ENCODE measurements around the gene DLK1. TPM values are rescaled to one million over a fixed set of nuclear protein-coding genes. Genes with fewer than 3 reads are reported as not detected.

The DLK1 gene
- total RNA-seq, 1 donor from 2014 or later, result not detected

GRCh38 chr14:100693877-100694578, 32.7 kb upstream of the DLK1 start:
- DNase-seq, result no peak

- DNase-seq, result no peak
Measured at GRCh38 chr14:100694579-100695422, 31.9 kb upstream of the DLK1 start.

DNA sequence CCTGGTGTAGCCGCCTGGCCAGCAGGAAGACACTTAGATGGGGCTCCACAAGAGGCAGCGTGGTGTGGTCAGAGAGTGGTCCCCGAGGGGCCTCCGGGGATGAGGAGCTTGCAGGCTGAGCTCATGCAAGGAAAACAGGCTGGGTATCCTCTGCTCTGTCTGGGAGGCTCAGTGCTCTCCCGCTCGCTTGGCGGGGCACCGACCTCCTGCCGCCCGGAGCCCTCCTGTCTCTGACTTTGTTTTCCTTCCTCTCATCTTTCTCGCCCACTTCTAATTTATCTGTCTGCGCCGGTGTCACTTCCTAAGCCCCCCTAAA, 31.3 kb upstream of the DLK1 start:
- DNase-seq, result no peak

- no peak for DNase-seq
Measured at GRCh38 chr14:100696008-100696407, 30.7 kb upstream of the DLK1 start.

GRCh38 chr14:100696590-100696989, 30.1 kb upstream of the DLK1 start:
- no peak for DNase-seq

GRCh38 chr14:100698066-100698465, 28.6 kb upstream of the DLK1 start:
- DNase-seq, result no peak

- no peak for DNase-seq
Measured at GRCh38 chr14:100698666-100699448, 27.8 kb upstream of the DLK1 start.

- DNase-seq, result no peak
Measured at GRCh38 chr14:100701314-100701713, 25.4 kb upstream of the DLK1 start.

DNA sequence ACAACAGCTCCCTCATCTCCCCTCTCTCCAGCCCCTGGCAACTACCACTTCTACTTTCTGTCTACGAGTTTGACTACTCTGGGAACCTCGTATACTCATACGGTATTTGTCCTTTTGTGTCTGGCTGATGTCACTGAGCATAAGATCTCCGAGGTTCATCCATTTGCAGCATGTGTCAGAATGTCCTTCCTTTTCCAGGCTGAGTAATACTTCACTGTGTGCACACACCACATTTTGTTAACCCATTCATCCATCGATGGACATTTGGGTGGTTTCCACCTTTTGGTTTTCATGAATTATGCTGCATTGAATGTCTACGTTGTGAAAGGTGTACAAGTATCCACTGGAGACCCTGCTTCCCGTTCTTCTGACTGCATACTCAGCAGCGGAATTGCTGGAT, 24.1 kb upstream of the DLK1 start:
- DNase-seq, result no peak

- DNase-seq, result no peak
Measured at GRCh38 chr14:100703386-100704220, 23.1 kb upstream of the DLK1 start.

GRCh38 chr14:100706200-100706599, 20.5 kb upstream of the DLK1 start:
- DNase-seq, result no peak

DNA sequence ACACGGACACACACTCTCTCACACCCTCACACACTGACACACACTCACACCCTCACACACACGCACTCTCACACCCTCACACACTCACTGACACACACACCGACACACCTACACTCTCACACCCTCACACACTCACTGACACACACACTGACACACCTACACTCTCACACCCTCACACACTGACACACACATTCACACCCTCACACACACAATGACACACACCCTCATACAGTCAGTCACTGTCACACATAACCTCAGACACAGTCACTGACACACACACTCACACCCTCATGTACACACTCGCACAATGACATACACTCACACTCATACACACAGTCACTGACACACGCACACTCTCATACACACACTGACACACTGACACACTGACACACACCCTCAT, 19.8 kb upstream of the DLK1 start:
- no peak for DNase-seq

GRCh38 chr14:100708425-100709288, 18.0 kb upstream of the DLK1 start:
- no peak for DNase-seq

DNA sequence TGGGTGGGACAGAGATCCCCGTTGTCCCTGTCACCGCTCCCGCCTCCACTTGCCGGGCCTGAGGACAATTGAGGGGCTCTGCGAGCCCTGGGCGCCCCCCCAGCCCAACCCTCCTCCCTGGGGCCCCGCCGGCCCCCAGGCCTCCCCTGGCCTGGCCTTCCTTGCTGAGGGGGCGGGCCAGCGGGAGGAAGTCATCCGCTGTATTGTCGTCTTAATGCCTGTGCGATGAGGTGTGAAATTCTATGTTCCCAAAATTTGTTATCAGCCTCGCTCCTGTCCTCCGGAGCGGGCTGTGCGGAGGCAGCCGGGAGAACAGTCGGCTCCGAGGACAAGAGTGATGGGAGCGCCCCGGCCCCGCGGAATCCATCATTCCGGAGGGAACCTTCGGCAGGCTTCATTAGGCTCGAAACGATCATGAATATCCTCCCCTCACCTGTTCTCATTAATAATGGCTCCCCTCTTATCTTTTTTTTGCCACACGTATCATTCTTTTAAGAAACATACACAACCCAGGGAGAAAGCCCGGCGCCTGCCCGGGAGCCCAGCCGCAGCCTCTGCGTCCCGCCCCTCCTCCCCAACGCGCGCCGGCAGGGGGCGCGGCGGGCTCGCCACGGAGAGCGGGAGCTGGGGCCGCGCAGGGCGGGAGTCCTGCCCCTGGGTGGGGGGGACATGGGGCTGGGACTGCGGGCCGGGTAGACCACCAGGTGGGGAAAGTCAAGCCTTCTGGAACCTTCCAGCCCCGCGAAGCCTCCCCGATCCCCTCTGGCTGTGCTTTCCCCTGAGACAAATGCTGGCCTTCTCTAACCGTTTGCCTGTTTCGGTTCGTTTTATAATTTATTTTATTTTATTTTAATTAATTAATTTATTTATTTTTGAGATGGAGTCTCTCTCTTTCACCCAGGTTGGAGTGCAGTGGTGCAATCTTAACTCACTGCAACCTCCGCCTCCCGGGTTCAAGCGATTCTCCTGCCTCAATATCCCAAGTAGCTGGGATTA, 17.1 kb upstream of the DLK1 start:
- DNase-seq, result peak; percentile 60

GRCh38 chr14:100710391-100710790, 16.3 kb upstream of the DLK1 start:
- no peak for DNase-seq

GRCh38 chr14:100710826-100711462, 15.7 kb upstream of the DLK1 start:
- no peak for DNase-seq

- DNase-seq, result peak; percentile 37
Measured at GRCh38 chr14:100711493-100711892, 15.2 kb upstream of the DLK1 start.

GRCh38 chr14:100712490-100712889, 14.2 kb upstream of the DLK1 start:
- DNase-seq, result no peak

DNA sequence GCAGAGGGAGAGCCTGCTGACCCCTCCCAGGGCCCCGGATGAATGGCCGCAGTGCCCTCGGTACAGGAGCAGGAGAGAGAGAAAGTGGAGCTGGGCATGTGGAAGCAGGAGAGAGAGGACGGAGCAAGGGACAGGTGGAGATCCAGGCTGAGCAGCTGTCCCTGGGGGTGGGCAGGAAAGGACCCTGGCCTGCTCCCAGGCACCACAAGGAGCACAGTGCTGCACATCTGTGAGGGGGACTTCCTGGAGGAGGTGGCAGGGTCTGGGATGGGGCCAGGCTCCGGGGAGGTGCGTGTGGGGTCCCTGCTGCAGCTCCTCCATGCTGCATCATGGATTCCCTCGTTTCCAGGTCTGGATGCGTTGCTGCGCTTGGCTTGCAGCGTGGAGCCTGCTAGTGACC, 13.0 kb upstream of the DLK1 start:
- DNase-seq, result no peak

Data from dermis blood vessel endothelial cell (primary cell).